ENCODE results near the gene LMNTD2.
A peak's percentile ranks its signal among the peaks of the same experiment; 100 is the strongest.

LMNTD2 gene

GRCh38 chr11:577611-577894, 17.0 kb upstream of the LMNTD2 start:
- no peak overlapping the region for H2AFZ ChIP-seq (ENCODE audit: low read length)
- no peaks in the 10 kb centered on the region for H3K9me3 ChIP-seq (replicated peaks in 1 of 2; ENCODE audit: control insufficient read depth in 2 of 2, insufficient read depth in 1 of 2, low read depth in 1 of 2, low read length in 2 of 2)
- H2AK5ac ChIP-seq (ENCODE audit: low read depth, low read length): no peak overlapping the region
- H2BK15ac ChIP-seq (ENCODE audit: low read length): no peak overlapping the region
- H3K18ac ChIP-seq (ENCODE audit: low read length): no peak overlapping the region
- no peak overlapping the region for H2BK12ac ChIP-seq (ENCODE audit: low read length)
- peaks cover 29% of the 10 kb centered on the region for H3K79me1 ChIP-seq (ENCODE audit: low read depth, low read length)
- no peak overlapping the region for H3K27ac ChIP-seq (replicated peaks; ENCODE audit: low read length)
- H3K36me3 ChIP-seq (replicated peaks in 1 of 2; ENCODE audit: control insufficient read depth in 2 of 2, insufficient read depth in 2 of 2, low read length in 2 of 2): peaks cover 8 to 23% of the 10 kb centered on the region in 2 donors
- H2BK5ac ChIP-seq (ENCODE audit: low read length): no peak overlapping the region
- H3K23ac ChIP-seq (ENCODE audit: low read depth, low read length, poor library complexity): no peak overlapping the region
- peaks cover 3 to 26% (median 13%) of the 10 kb centered on the region in 3 experiments for H3K27me3 ChIP-seq (ENCODE audit: control insufficient read depth in 3 of 3, insufficient read depth in 3 of 3, low read depth in 1 of 3, low read length in 3 of 3)
- no peak overlapping the region for H3K14ac ChIP-seq (ENCODE audit: low read length)
- no peak overlapping the region for H4K8ac ChIP-seq (ENCODE audit: low read depth, low read length)
- no peak overlapping the region for H3K9ac ChIP-seq (ENCODE audit: low read depth, low read length, poor library complexity)
- H3K4me2 ChIP-seq (ENCODE audit: insufficient read depth, low read length, poor library complexity, severe bottlenecking): peak overlapping the region; percentile 85
- no peak overlapping the region for H2BK120ac ChIP-seq (ENCODE audit: low read depth, low read length)
- peaks cover 18 to 27% of the 10 kb centered on the region in 2 donors for H3K4me1 ChIP-seq (ENCODE audit: control insufficient read depth in 2 of 2, insufficient read depth in 1 of 2, low read depth in 1 of 2, low read length in 2 of 2)
- no peak for DNase-seq (ENCODE audit: low spot score)
- H3K4ac ChIP-seq (ENCODE audit: low read length): no peak overlapping the region
- peak overlapping the region; percentile 97 for H3K4me3 ChIP-seq (ENCODE audit: low read length in 2 of 2)
- no CpG with 5 or more reads among the region's 6 CpGs for WGBS, 2 donors (ENCODE audit: extremely low coverage in 2 of 2, insufficient read length in 2 of 2, insufficient replicate concordance in 1 of 2)
- H4K91ac ChIP-seq (ENCODE audit: low read depth, low read length, poor library complexity): no peak overlapping the region

GRCh38 chr11:576811-577610, 16.5 kb upstream of the LMNTD2 start:
- H3K18ac ChIP-seq (ENCODE audit: low read length): peak overlapping the region; percentile 81
- peak overlapping the region; percentile 22 for H3K14ac ChIP-seq (ENCODE audit: low read length)
- H3K4me2 ChIP-seq (ENCODE audit: insufficient read depth, low read length, poor library complexity, severe bottlenecking): peak overlapping the region; percentile 85
- no peak overlapping the region for H3K4ac ChIP-seq (ENCODE audit: low read length)
- no peak overlapping the region for H2BK120ac ChIP-seq (ENCODE audit: low read depth, low read length)
- peaks cover 7 to 19% of the 10 kb centered on the region in 2 donors for H3K36me3 ChIP-seq (replicated peaks in 1 of 2; ENCODE audit: control insufficient read depth in 2 of 2, insufficient read depth in 2 of 2, low read length in 2 of 2)
- peak overlapping the region; percentile 12 for H2AK5ac ChIP-seq (ENCODE audit: low read depth, low read length)
- no CpG with 5 or more reads among the region's 48 CpGs for WGBS, 2 donors (ENCODE audit: extremely low coverage in 2 of 2, insufficient read length in 2 of 2, insufficient replicate concordance in 1 of 2)
- no peak overlapping the region for H3K27ac ChIP-seq (replicated peaks; ENCODE audit: low read length)
- no peak overlapping the region for H2BK15ac ChIP-seq (ENCODE audit: low read length)
- no peak overlapping the region for H2AFZ ChIP-seq (ENCODE audit: low read length)
- peak overlapping the region; percentile 98 for H3K9ac ChIP-seq (ENCODE audit: low read depth, low read length, poor library complexity)
- no peak for DNase-seq (ENCODE audit: low spot score)
- H3K27me3 ChIP-seq (ENCODE audit: control insufficient read depth in 3 of 3, insufficient read depth in 3 of 3, low read depth in 1 of 3, low read length in 3 of 3): peaks cover 3 to 26% (median 13%) of the 10 kb centered on the region in 3 experiments
- peaks cover 29% of the 10 kb centered on the region for H3K79me1 ChIP-seq (ENCODE audit: low read depth, low read length)
- H4K8ac ChIP-seq (ENCODE audit: low read depth, low read length): no peak overlapping the region
- H3K4me1 ChIP-seq (ENCODE audit: control insufficient read depth in 2 of 2, insufficient read depth in 1 of 2, low read depth in 1 of 2, low read length in 2 of 2): peaks cover 18 to 27% of the 10 kb centered on the region in 2 donors
- no peaks in the 10 kb centered on the region for H3K9me3 ChIP-seq (replicated peaks in 1 of 2; ENCODE audit: control insufficient read depth in 2 of 2, insufficient read depth in 1 of 2, low read depth in 1 of 2, low read length in 2 of 2)
- peak overlapping the region; percentile 97 for H3K4me3 ChIP-seq (ENCODE audit: low read length in 2 of 2)
- H3K23ac ChIP-seq (ENCODE audit: low read depth, low read length, poor library complexity): no peak overlapping the region
- H2BK12ac ChIP-seq (ENCODE audit: low read length): no peak overlapping the region
- no peak overlapping the region for H2BK5ac ChIP-seq (ENCODE audit: low read length)
- no peak overlapping the region for H4K91ac ChIP-seq (ENCODE audit: low read depth, low read length, poor library complexity)

- Histone ChIP-seq H3K79me1 (ENCODE audit: low read depth, low read length) (peaks cover 26% of the 10 kb centered on the region), H2BK120ac (ENCODE audit: low read depth, low read length) (peak within 1 kb of the TSS; percentile 98), H2AFZ (ENCODE audit: low read length) (peak within 1 kb of the TSS; percentile 100), H3K18ac (ENCODE audit: low read length) (peak within 1 kb of the TSS; percentile 99), H3K27ac (replicated peaks; ENCODE audit: low read length) (peak within 1 kb of the TSS; percentile 77), H3K36me3 (replicated peaks in 1 of 2; ENCODE audit: control insufficient read depth in 2 of 2, insufficient read depth in 2 of 2, low read length in 2 of 2) (peaks cover 3 to 11% of the 10 kb centered on the region in 2 donors), H3K4me1 (ENCODE audit: control insufficient read depth in 2 of 2, insufficient read depth in 1 of 2, low read depth in 1 of 2, low read length in 2 of 2) (peaks cover 24 to 31% of the 10 kb centered on the region in 2 donors), H3K4me2 (ENCODE audit: insufficient read depth, low read length, poor library complexity, severe bottlenecking) (peak within 1 kb of the TSS; percentile 94), H3K9me3 (replicated peaks in 1 of 2; ENCODE audit: control insufficient read depth in 2 of 2, insufficient read depth in 1 of 2, low read depth in 1 of 2, low read length in 2 of 2) (no peaks in the 10 kb centered on the region), H4K91ac (ENCODE audit: low read depth, low read length, poor library complexity) (peak within 1 kb of the TSS; percentile 95), H2BK12ac (ENCODE audit: low read length) (peak within 1 kb of the TSS; percentile 98), H3K27me3 (ENCODE audit: control insufficient read depth in 3 of 3, insufficient read depth in 3 of 3, low read depth in 1 of 3, low read length in 3 of 3) (peaks cover 3 to 29% (median 13%) of the 10 kb centered on the region in 3 experiments), H2BK15ac (ENCODE audit: low read length) (peak within 1 kb of the TSS; percentile 89), H3K4me3 (ENCODE audit: low read length in 2 of 2) (peak within 1 kb of the TSS; percentile 97), H3K4ac (ENCODE audit: low read length) (peak within 1 kb of the TSS; percentile 89), H3K9ac (ENCODE audit: low read depth, low read length, poor library complexity) (peak within 1 kb of the TSS; percentile 99), H3K14ac (ENCODE audit: low read length) (peak within 1 kb of the TSS; percentile 99), H4K8ac (ENCODE audit: low read depth, low read length) (peak within 1 kb of the TSS; percentile 43), H2AK5ac (ENCODE audit: low read depth, low read length) (peak within 1 kb of the TSS; percentile 88), H3K23ac (ENCODE audit: low read depth, low read length, poor library complexity) (peak within 1 kb of the TSS; percentile 96), H2BK5ac (ENCODE audit: low read length) (peak within 1 kb of the TSS; percentile 95)
- peak; percentile 93 for DNase-seq (ENCODE audit: low spot score)
- WGBS, 2 donors (ENCODE audit: extremely low coverage in 2 of 2, insufficient read length in 2 of 2, insufficient replicate concordance in 1 of 2): no CpG with 5 or more reads among the region's 99 CpGs
These were observed 15.6 kb upstream of the LMNTD2 start, which contains the start of gene PHRF1 for GRCh38 chr11:575996-576768. Gene PHRF1, plus strand, starts transcription at chr11:576470. Its CDS starts 5,043 bp downstream, at chr11:581513.
